Nephron (organoid): ENCODE data around the gene PPP2R2C.

Experiments used
- H3K27ac Mint-ChIP-seq, 3 experiments: 2 replicates each; pipeline ENCODE4 v1.8.0; 2020; ENCODE audit warnings: mixed read lengths in 3 of 3, mild to moderate bottlenecking in 2 of 3, moderate library complexity in 1 of 3
- H3K27me3 Mint-ChIP-seq: 2 replicates; pipeline ENCODE4 v1.8.0; 2021; ENCODE audit warnings: low read depth, mild to moderate bottlenecking, moderate library complexity, mixed read lengths
- H3K36me3 Mint-ChIP-seq: 2 replicates; pipeline ENCODE4 v1.8.0; 2020; ENCODE audit warnings: low read depth, mixed read lengths
- H3K4me1 Mint-ChIP-seq: 2 replicates; pipeline ENCODE4 v1.8.0; 2020; ENCODE audit warnings: mixed read lengths
- H3K4me3 Mint-ChIP-seq, 3 experiments: 2 replicates each; pipeline ENCODE4 v1.8.0; 2020; ENCODE audit warnings: mild to moderate bottlenecking in 3 of 3, mixed read lengths in 3 of 3, moderate library complexity in 2 of 3
- H3K9me3 Mint-ChIP-seq: 2 replicates; pipeline ENCODE4 v1.8.0; 2020; ENCODE audit warnings: mixed read lengths
- TF ChIP-seq, protein P1 (sequence below), 3 experiments: fragments of 200-600 bp; sonication (generic); IDR thresholded peaks; one replicate each; pipeline ENCODE4 v1.5.0; 2021; ENCODE audit warnings: antibody characterized with exemption in 3 of 3; ENCODE audit not compliant: unreplicated experiment in 3 of 3

Gene PPP2R2C

DNA sequence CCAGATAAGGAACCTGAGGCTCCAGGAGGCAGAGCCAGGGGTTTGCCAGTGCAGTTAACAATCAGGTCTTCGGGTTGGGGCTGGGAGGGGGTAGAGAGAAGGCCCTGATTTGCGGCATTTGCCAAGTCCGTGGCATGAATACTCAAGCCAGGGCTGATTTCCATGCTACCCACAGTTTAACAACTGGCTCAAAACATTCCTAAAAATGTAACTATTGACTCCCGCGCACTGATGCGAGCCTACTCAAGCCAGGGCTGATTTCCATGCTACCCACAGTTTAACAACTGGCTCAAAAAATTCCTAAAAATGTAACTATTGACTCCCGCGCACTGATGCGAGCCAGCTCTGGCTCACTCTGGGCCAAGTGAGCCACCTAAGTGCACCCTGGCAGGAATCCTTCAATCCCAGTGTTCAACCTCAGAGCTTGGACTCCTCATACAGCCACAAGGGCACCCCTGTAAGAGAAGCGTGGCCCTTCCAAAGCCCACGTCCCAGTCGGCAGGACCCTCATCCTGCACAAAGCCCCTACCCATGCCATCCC, 75.6 kb downstream of the PPP2R2C start:
- Mint-ChIP-seq H3K27ac (no peak overlapping the region), H3K27me3 (peaks cover 53% of the 10 kb centered on the region), H3K4me3 (no peak overlapping the region), H3K4me1 (peaks cover 9% of the 10 kb centered on the region), H3K36me3 (no peaks in the 10 kb centered on the region), H3K9me3 (no peaks in the 10 kb centered on the region)
- TF ChIP-seq, protein P1, sequence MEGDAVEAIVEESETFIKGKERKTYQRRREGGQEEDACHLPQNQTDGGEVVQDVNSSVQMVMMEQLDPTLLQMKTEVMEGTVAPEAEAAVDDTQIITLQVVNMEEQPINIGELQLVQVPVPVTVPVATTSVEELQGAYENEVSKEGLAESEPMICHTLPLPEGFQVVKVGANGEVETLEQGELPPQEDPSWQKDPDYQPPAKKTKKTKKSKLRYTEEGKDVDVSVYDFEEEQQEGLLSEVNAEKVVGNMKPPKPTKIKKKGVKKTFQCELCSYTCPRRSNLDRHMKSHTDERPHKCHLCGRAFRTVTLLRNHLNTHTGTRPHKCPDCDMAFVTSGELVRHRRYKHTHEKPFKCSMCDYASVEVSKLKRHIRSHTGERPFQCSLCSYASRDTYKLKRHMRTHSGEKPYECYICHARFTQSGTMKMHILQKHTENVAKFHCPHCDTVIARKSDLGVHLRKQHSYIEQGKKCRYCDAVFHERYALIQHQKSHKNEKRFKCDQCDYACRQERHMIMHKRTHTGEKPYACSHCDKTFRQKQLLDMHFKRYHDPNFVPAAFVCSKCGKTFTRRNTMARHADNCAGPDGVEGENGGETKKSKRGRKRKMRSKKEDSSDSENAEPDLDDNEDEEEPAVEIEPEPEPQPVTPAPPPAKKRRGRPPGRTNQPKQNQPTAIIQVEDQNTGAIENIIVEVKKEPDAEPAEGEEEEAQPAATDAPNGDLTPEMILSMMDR (IDR thresholded peaks at IDR 0.05; ENCODE audit: unreplicated experiment in 3 of 3), result no peak

- TF ChIP-seq, protein P1 (IDR thresholded peaks at IDR 0.05; ENCODE audit: unreplicated experiment in 3 of 3), result no peak
- no peak overlapping the region for H3K27ac Mint-ChIP-seq
- H3K4me3 Mint-ChIP-seq, result no peak overlapping the region
- H3K36me3 Mint-ChIP-seq, result no peaks in the 10 kb centered on the region
- H3K9me3 Mint-ChIP-seq, result no peaks in the 10 kb centered on the region
- peaks cover 9% of the 10 kb centered on the region for H3K4me1 Mint-ChIP-seq
- H3K27me3 Mint-ChIP-seq, result peaks cover 43% of the 10 kb centered on the region
Measured at GRCh38 chr4:6395466-6396228, 76.8 kb downstream of the PPP2R2C start.

- Mint-ChIP-seq H3K4me1 (peaks cover 9% of the 10 kb centered on the region), H3K36me3 (no peaks in the 10 kb centered on the region), H3K27ac (no peak overlapping the region), H3K4me3 (no peak overlapping the region), H3K27me3 (peaks cover 33% of the 10 kb centered on the region), H3K9me3 (no peaks in the 10 kb centered on the region)
- TF ChIP-seq, protein P1 (IDR thresholded peaks at IDR 0.05; ENCODE audit: unreplicated experiment in 3 of 3), result no peak
Measured at GRCh38 chr4:6394671-6395081, 77.7 kb downstream of the PPP2R2C start.

- H3K9me3 Mint-ChIP-seq, result no peaks in the 10 kb centered on the region
- no peak overlapping the region for H3K4me3 Mint-ChIP-seq
- no peaks in the 10 kb centered on the region for H3K36me3 Mint-ChIP-seq
- TF ChIP-seq, protein P1 (IDR thresholded peaks at IDR 0.05; ENCODE audit: unreplicated experiment in 3 of 3), result no peak
- H3K27me3 Mint-ChIP-seq, result peaks cover 29% of the 10 kb centered on the region
- H3K4me1 Mint-ChIP-seq, result peaks cover 9% of the 10 kb centered on the region
- H3K27ac Mint-ChIP-seq, result no peak overlapping the region
Measured at GRCh38 chr4:6393544-6394475, 78.6 kb downstream of the PPP2R2C start.

- Mint-ChIP-seq H3K27me3 (peaks cover 25% of the 10 kb centered on the region), H3K27ac (peak overlapping the region in 1 of 3 experiments; percentile 77), H3K36me3 (no peaks in the 10 kb centered on the region)
Measured at GRCh38 chr4:6393066-6393465, 79.3 kb downstream of the PPP2R2C start.

More at GRCh38 chr4:6393066-6393465, 79.3 kb downstream of the PPP2R2C start:
- Mint-ChIP-seq H3K4me1 (peaks cover 9% of the 10 kb centered on the region), H3K4me3 (no peak overlapping the region), H3K9me3 (no peaks in the 10 kb centered on the region)
- TF ChIP-seq, protein P1 (IDR thresholded peaks at IDR 0.05; ENCODE audit: unreplicated experiment in 3 of 3), result no peak
